PC-3 (cell line): ENCODE results near the gene RPLP1. TPM values are rescaled to one million over a fixed set of nuclear protein-coding genes. Genes with fewer than 3 reads are reported as not detected.
A peak's percentile ranks its signal among the peaks of the same experiment; 100 is the strongest.

ENCODE experiments used
- ATAC-seq: fragments of 200-7000 bp; cut with Tn5 transposase; 2 replicates; pipeline ENCODE4 v1.9.1; 2020; ENCODE audit warnings: mild to moderate bottlenecking, moderate library complexity
- BruUV-seq: library from RNA; stranded (reverse); fragments of 400-500 nt; replicated peaks from 2 replicates; lab custom pipeline; 2021; lab: Mats Ljungman, UMichigan
- CTCF ChIA-PET: fragments of 300-600 bp; sonication (Branson Sonifier 250); formaldehyde crosslinking; loops from one replicate; lab custom pipeline; 2022; ENCODE audit warnings: antibody characterized with exemption; lab: Charles Lee
- POLR2A ChIA-PET: fragments of 300-600 bp; sonication (Branson Sonifier 250); formaldehyde crosslinking; loops from one replicate; lab custom pipeline; 2022; ENCODE audit warnings: antibody characterized with exemption; ENCODE audit not compliant: unreplicated experiment; lab: Charles Lee
- DNase-seq: peaks from one replicate; pipeline ENCODE4 v3.0.0-alpha.2; 2015
- H2AFZ ChIP-seq: fragments of 300-600 bp; sonication (generic); 2 replicates; pipeline ENCODE4 v1.6.0; 2016; ENCODE audit warnings: antibody characterized with exemption, low read length
- H3F3A ChIP-seq: fragments of 300-600 bp; sonication (generic); one replicate; pipeline ENCODE4 v1.6.0; 2017; ENCODE audit warnings: antibody characterized with exemption, low read length, control low read depth, mild to moderate bottlenecking; ENCODE audit not compliant: unreplicated experiment
- H3K27ac ChIP-seq: fragments of 300-600 bp; sonication (generic); 2 replicates; pipeline ENCODE4 v1.5.1; 2016; ENCODE audit warnings: mild to moderate bottlenecking, low read length
- H3K27me3 ChIP-seq: fragments of 300-600 bp; sonication (generic); 2 replicates; pipeline ENCODE4 v1.6.1; 2016; ENCODE audit warnings: low read length, mixed read lengths
- H3K36me3 ChIP-seq: fragments of 300-600 bp; sonication (generic); 2 replicates; pipeline ENCODE4 v1.6.1; 2016; ENCODE audit warnings: low read depth, mixed run types, low read length, mixed read lengths
- H3K4me1 ChIP-seq: fragments of 300-600 bp; sonication (generic); 2 replicates; pipeline ENCODE4 v1.5.1; 2016; ENCODE audit warnings: low read length; ENCODE audit not compliant: insufficient read depth
- H3K4me2 ChIP-seq: fragments of 300-600 bp; sonication (generic); 2 replicates; pipeline ENCODE4 v1.6.0; 2016; ENCODE audit warnings: low read length
- H3K4me3 ChIP-seq: fragments of 300-600 bp; sonication (generic); 2 replicates; pipeline ENCODE4 v1.5.1; 2016; ENCODE audit warnings: mild to moderate bottlenecking, low read length, mixed read lengths
- H3K79me2 ChIP-seq: fragments of 300-600 bp; sonication (generic); 2 replicates; pipeline ENCODE4 v1.6.1; 2017; ENCODE audit warnings: low read length, mixed read lengths
- H3K9ac ChIP-seq: fragments of 300-600 bp; sonication (generic); 2 replicates; pipeline ENCODE4 v1.6.0; 2016; ENCODE audit warnings: mild to moderate bottlenecking, low read length
- H3K9me2 ChIP-seq: fragments of 300-600 bp; sonication (generic); replicated peaks from 2 replicates; pipeline ENCODE4 v1.6.1; 2016; ENCODE audit warnings: mixed run types, low read length, mixed read lengths
- H3K9me3 ChIP-seq: fragments of 300-600 bp; sonication (generic); 2 replicates; pipeline ENCODE4 v1.6.1; 2016; ENCODE audit warnings: low read length, mixed read lengths
- H4K20me1 ChIP-seq: fragments of 300-600 bp; sonication (generic); 2 replicates; pipeline ENCODE4 v1.6.1; 2016; ENCODE audit warnings: low read length, mixed read lengths
- CTCF ChIP-seq: fragments of 300-600 bp; sonication (generic); conservative IDR thresholded peaks from 2 replicates; pipeline ENCODE4 v1.5.1; 2017; ENCODE audit warnings: antibody characterized with exemption, low read depth, mild to moderate bottlenecking, low read length
- EZH2 ChIP-seq: fragments of 300-600 bp; sonication (generic); IDR thresholded peaks from one replicate; pipeline ENCODE4 v1.6.1; 2017; ENCODE audit warnings: antibody characterized with exemption, mild to moderate bottlenecking, low read length; ENCODE audit not compliant: unreplicated experiment
- EZH2phosphoT487 ChIP-seq: fragments of 300-600 bp; sonication (generic); IDR thresholded peaks from 2 replicates; pipeline ENCODE4 v1.6.1; 2018; ENCODE audit warnings: mild to moderate bottlenecking, antibody characterized with exemption, low read length, borderline replicate concordance
- intact Hi-C: fragments of 100-400 bp; cut with micrococcal nuclease; formaldehyde crosslinking; loops from 2 replicates; pipeline ENCODE4 v1.9.0; 2023
- total RNA-seq: library from RNA; depleted of rRNA; stranded (reverse); fragments of >200 nt; gene quantifications from 2 replicates; pipeline ENCODE4 v1.2.3, GENCODE V29; 2014

The RPLP1 gene
- total RNA-seq, 1 experiment from 2014 or later: 253 TPM

GRCh38 chr15:69459066-69459465, 6.4 kb downstream of the RPLP1 start:
- Histone ChIP-seq H3F3A (peaks cover 5% of the 10 kb centered on the region), H3K36me3 (peaks cover 28% of the 10 kb centered on the region), H3K79me2 (peaks cover 27% of the 10 kb centered on the region), H3K27ac (no peak overlapping the region), H3K9ac (no peak overlapping the region), H3K4me3 (no peak overlapping the region), H3K4me2 (no peak overlapping the region), H3K27me3 (no peaks in the 10 kb centered on the region), H2AFZ (no peak overlapping the region), H4K20me1 (peaks cover 32% of the 10 kb centered on the region), H3K9me3 (no peaks in the 10 kb centered on the region), H3K4me1 (peaks cover 24% of the 10 kb centered on the region), H3K9me2 (no peaks in the 10 kb centered on the region)
- CTCF ChIA-PET: no interaction called here
- TF ChIP-seq CTCF: no peak
- no peak for TF ChIP-seq EZH2phosphoT487
- no peak for TF ChIP-seq EZH2
- intact Hi-C loops: no loop called here
- no TSS peak for BruUV-seq
- no peak for DNase-seq
- ATAC-seq: no peak
- POLR2A ChIA-PET: no interaction called here

GRCh38 chr15:69460481-69460880, 7.9 kb downstream of the RPLP1 start:
- no peak overlapping the region for H3K27ac ChIP-seq
- no peaks in the 10 kb centered on the region for H3K27me3 ChIP-seq
- H3K79me2 ChIP-seq: peaks cover 13% of the 10 kb centered on the region
- no peak for DNase-seq
- peaks cover 18% of the 10 kb centered on the region for H4K20me1 ChIP-seq
- BruUV-seq: no TSS peak
- no peaks in the 10 kb centered on the region for H3K9me2 ChIP-seq
- H3K4me1 ChIP-seq: peaks cover 18% of the 10 kb centered on the region
- CTCF ChIA-PET: no interaction called here
- peaks cover 5% of the 10 kb centered on the region for H3F3A ChIP-seq
- H3K4me2 ChIP-seq: no peak overlapping the region
- no peak overlapping the region for H2AFZ ChIP-seq
- POLR2A ChIA-PET: no interaction called here
- no peaks in the 10 kb centered on the region for H3K9me3 ChIP-seq
- no peak overlapping the region for H3K9ac ChIP-seq
- TF ChIP-seq CTCF: no peak
- intact Hi-C loops: no loop called here
- no peak overlapping the region for H3K4me3 ChIP-seq
- no peak for ATAC-seq
- H3K36me3 ChIP-seq: peaks cover 14% of the 10 kb centered on the region

GRCh38 chr15:69462030-69462492, 9.4 kb downstream of the RPLP1 start:
- ChIA-PET CTCF (interaction anchor here (0.5 kb wide), 1 partner anchor 1050 kb away, joined by 3 read pairs; no protein-coding TSS in a partner anchor), POLR2A (interaction anchor here (0.6 to 1.8 kb wide), 4 partner anchors 9 to 1108 kb away, joined by 5 to 14 read pairs (median 9); partner anchors contain the start of genes KIF23 and RPLP1)
- peaks cover under 1% of the 10 kb centered on the region; the same call in 1 of the 2 replicates for H3K36me3 ChIP-seq
- DNase-seq (no peak), ATAC-seq (no peak)
- H3K79me2 ChIP-seq: peaks cover 5% of the 10 kb centered on the region; the same call in 1 of the 2 replicates
- peak overlapping the region; percentile 76 for H3K9ac ChIP-seq
- H3K27ac ChIP-seq: no peak overlapping the region
- H3K9me2 ChIP-seq: no peaks in the 10 kb centered on the region
- H3K9me3 ChIP-seq: no peaks in the 10 kb centered on the region
- H3K4me1 ChIP-seq: peaks cover 34% of the 10 kb centered on the region
- peak overlapping the region; percentile 72 for H3K4me3 ChIP-seq
- H3K27me3 ChIP-seq: no peaks in the 10 kb centered on the region
- H4K20me1 ChIP-seq: peaks cover 2% of the 10 kb centered on the region; the same call in 1 of the 2 replicates
- peak overlapping the region; percentile 90 for H3K4me2 ChIP-seq
- peak overlapping the region; percentile 95 for H2AFZ ChIP-seq
- TF ChIP-seq EZH2phosphoT487: no peak
- TF ChIP-seq CTCF: no peak
- TF ChIP-seq EZH2: no peak
- peaks cover 8% of the 10 kb centered on the region for H3F3A ChIP-seq
- intact Hi-C loops: no loop called here
- BruUV-seq: TSS peak; percentile 79
